Neural cell (in vitro differentiated cells): ENCODE measurements around the gene CBR3. TPM values are rescaled to one million over a fixed set of nuclear protein-coding genes. Genes with fewer than 3 reads are reported as not detected.
A peak's percentile ranks its signal among the peaks of the same experiment; 100 is the strongest.

ENCODE experiments used
- H2AFZ ChIP-seq: fragments of 200-600, 300-800 bp; sonication (generic), shearing (Covaris generic); 2 replicates; pipeline ENCODE4 v1.6.0; 2014; ENCODE audit warnings: low read depth, mild to moderate bottlenecking, antibody characterized with exemption, low read length, moderate library complexity
- H3F3A ChIP-seq: fragments of 200-600 bp; shearing (Covaris generic); 2 replicates; pipeline ENCODE4 v1.6.1; 2016; ENCODE audit warnings: mild to moderate bottlenecking, moderate library complexity, mixed read lengths, antibody characterized with exemption, low read length; ENCODE audit not compliant: insufficient read depth, poor library complexity, severe bottlenecking
- H3K27ac ChIP-seq: fragments of 200-600, 300-800 bp; sonication (generic), shearing (Covaris generic); 2 replicates; pipeline ENCODE4 v1.5.1; 2014; ENCODE audit warnings: mild to moderate bottlenecking, low read length, moderate library complexity
- H3K27me3 ChIP-seq: fragments of 300-800, 200-600 bp; sonication (generic), shearing (Covaris generic); 2 replicates; pipeline ENCODE4 v1.6.0; 2014; ENCODE audit warnings: mild to moderate bottlenecking, low read depth, low read length, moderate library complexity; ENCODE audit not compliant: insufficient read depth
- H3K36me3 ChIP-seq: fragments of 300-800, 200-600 bp; sonication (generic), shearing (Covaris generic); 2 replicates; pipeline ENCODE4 v1.5.1; 2014; ENCODE audit warnings: mild to moderate bottlenecking, antibody characterized with exemption, low read length, moderate library complexity; ENCODE audit not compliant: insufficient read depth
- H3K4me2 ChIP-seq: fragments of 300-800, 200-600 bp; sonication (generic), shearing (Covaris generic); 2 replicates; pipeline ENCODE4 v1.6.0; 2014; ENCODE audit warnings: mild to moderate bottlenecking, low read length
- H3K4me3 ChIP-seq: fragments of 300-800, 200-600 bp; sonication (generic), shearing (Covaris generic); 2 replicates; pipeline ENCODE4 v1.5.1; 2014; ENCODE audit warnings: mild to moderate bottlenecking, low read length, moderate library complexity
- H3K79me2 ChIP-seq: fragments of 200-600 bp; shearing (Covaris generic); replicated peaks from 2 replicates; pipeline ENCODE4 v1.6.0; 2014; ENCODE audit warnings: mild to moderate bottlenecking, low read length, moderate library complexity; ENCODE audit not compliant: insufficient read depth
- H3K9ac ChIP-seq: fragments of 300-800, 200-600 bp; sonication (generic), shearing (Covaris generic); 2 replicates; pipeline ENCODE4 v1.6.1; 2016; ENCODE audit warnings: mild to moderate bottlenecking, low read length, mixed read lengths
- H3K9me2 ChIP-seq: fragments of 200-600 bp; shearing (Covaris generic); 2 replicates; pipeline ENCODE4 v1.6.1; 2016; ENCODE audit warnings: mild to moderate bottlenecking, low read length, mixed read lengths; ENCODE audit not compliant: insufficient read depth
- H3K9me3 ChIP-seq: fragments of 200-600, 300-800 bp; sonication (generic), shearing (Covaris generic); 2 replicates; pipeline ENCODE4 v1.6.1; 2016; ENCODE audit warnings: mild to moderate bottlenecking, mixed run types, low read length, moderate library complexity, mixed read lengths
- H4K20me1 ChIP-seq: fragments of 200-600 bp; shearing (Covaris generic); 2 replicates; pipeline ENCODE4 v1.6.1; 2016; ENCODE audit warnings: mild to moderate bottlenecking, mixed run types; ENCODE audit not compliant: insufficient read depth
- CTCF ChIP-seq: fragments of 450-650 bp; IDR thresholded peaks from 2 replicates; pipeline ENCODE4 v1.5.1; 2014; ENCODE audit warnings: antibody characterized with exemption, mild to moderate bottlenecking, moderate library complexity; ENCODE audit not compliant: poor library complexity, severe bottlenecking
- EP300 ChIP-seq: fragments of 450-650 bp; conservative IDR thresholded peaks from 2 replicates; pipeline ENCODE4 v1.6.1; 2014; ENCODE audit warnings: antibody characterized with exemption, mild to moderate bottlenecking, moderate library complexity; ENCODE audit not compliant: poor library complexity, severe bottlenecking
- EZH2 ChIP-seq: fragments of 200-600, 300-800 bp; shearing (Covaris generic), sonication (generic); IDR thresholded peaks from 2 replicates; pipeline ENCODE4 v1.6.1; 2014; ENCODE audit warnings: antibody characterized with exemption, low read length, borderline replicate concordance, mild to moderate bottlenecking; ENCODE audit not compliant: insufficient read depth, poor library complexity, severe bottlenecking
- MXI1 ChIP-seq: fragments of 450-650 bp; conservative IDR thresholded peaks from 2 replicates; pipeline ENCODE4 v1.6.1; 2014; ENCODE audit warnings: antibody characterized with exemption, mild to moderate bottlenecking; ENCODE audit not compliant: poor library complexity, severe bottlenecking
- POLR2AphosphoS5 ChIP-seq: IDR thresholded peaks from 2 replicates; pipeline ENCODE4 v1.6.1; 2012
- RAD21 ChIP-seq: fragments of 450-650 bp; conservative IDR thresholded peaks from 2 replicates; pipeline ENCODE4 v1.6.1; 2014; ENCODE audit warnings: antibody characterized with exemption, mild to moderate bottlenecking, moderate library complexity
- REST ChIP-seq: IDR thresholded peaks from 2 replicates; pipeline ENCODE4 v1.6.1; 2012; ENCODE audit warnings: borderline replicate concordance
- SMC3 ChIP-seq: fragments of 450-650 bp; conservative IDR thresholded peaks from 2 replicates; pipeline ENCODE4 v1.6.1; 2014; ENCODE audit warnings: antibody characterized with exemption, mild to moderate bottlenecking, moderate library complexity; ENCODE audit not compliant: poor library complexity
- TAF1 ChIP-seq: IDR thresholded peaks from 2 replicates; pipeline ENCODE4 v1.6.1; 2012; ENCODE audit warnings: low read depth
- polyA plus RNA-seq: library from polyadenylated mRNA; depleted of rRNA; stranded (reverse); fragments of >200 nt; gene quantifications from 2 replicates; pipeline ENCODE4 v1.2.3, GENCODE V29; 2014

CBR3 gene
- polyA plus RNA-seq, 1 donor from 2014 or later: not detected

- no peaks in the 10 kb centered on the region for H3K36me3 ChIP-seq
- no peak overlapping the region for H2AFZ ChIP-seq
- H3K9me2 ChIP-seq: no peaks in the 10 kb centered on the region
- no peaks in the 10 kb centered on the region for H3K9me3 ChIP-seq
- peaks cover 7% of the 10 kb centered on the region for H3K27me3 ChIP-seq
- no peaks in the 10 kb centered on the region for H3K79me2 ChIP-seq
- no peak overlapping the region for H3K27ac ChIP-seq
- no peaks in the 10 kb centered on the region for H3F3A ChIP-seq
- no peak overlapping the region for H3K9ac ChIP-seq
- no peak overlapping the region for H3K4me2 ChIP-seq
- TF ChIP-seq CTCF (peak; percentile 75), RAD21 (peak; percentile 42), EZH2 (no peak)
- H4K20me1 ChIP-seq: no peaks in the 10 kb centered on the region
- H3K4me3 ChIP-seq: no peak overlapping the region
Measured at GRCh38 chr21:36125512-36126207, 9.2 kb upstream of the CBR3 start.

GRCh38 chr21:36126208-36126565 lies 8.7 kb upstream of the CBR3 start:
- Histone ChIP-seq H3K36me3 (no peaks in the 10 kb centered on the region), H3F3A (no peaks in the 10 kb centered on the region), H3K27me3 (peaks cover 10% of the 10 kb centered on the region), H4K20me1 (no peaks in the 10 kb centered on the region), H3K27ac (no peak overlapping the region), H3K9me3 (no peaks in the 10 kb centered on the region), H2AFZ (no peak overlapping the region), H3K79me2 (no peaks in the 10 kb centered on the region), H3K4me2 (no peak overlapping the region), H3K4me3 (no peak overlapping the region), H3K9me2 (no peaks in the 10 kb centered on the region), H3K9ac (no peak overlapping the region)
- TF ChIP-seq RAD21 (no peak), MXI1 (no peak), TAF1 (no peak), REST (no peak), SMC3 (no peak), POLR2AphosphoS5 (no peak), EZH2 (no peak), CTCF (no peak), EP300 (no peak)
